ENCODE measurements around the gene INSIG1.

The INSIG1 gene

GRCh38 chr7:155305231-155305904 lies 7.7 kb downstream of the INSIG1 start:
- no peak for DNase-seq

- DNase-seq: no peak
Observed at GRCh38 chr7:155306673-155307470, 9.2 kb downstream of the INSIG1 start.

- no peak for DNase-seq
Observed at GRCh38 chr7:155308330-155309020, 10.8 kb downstream of the INSIG1 start.

DNA sequence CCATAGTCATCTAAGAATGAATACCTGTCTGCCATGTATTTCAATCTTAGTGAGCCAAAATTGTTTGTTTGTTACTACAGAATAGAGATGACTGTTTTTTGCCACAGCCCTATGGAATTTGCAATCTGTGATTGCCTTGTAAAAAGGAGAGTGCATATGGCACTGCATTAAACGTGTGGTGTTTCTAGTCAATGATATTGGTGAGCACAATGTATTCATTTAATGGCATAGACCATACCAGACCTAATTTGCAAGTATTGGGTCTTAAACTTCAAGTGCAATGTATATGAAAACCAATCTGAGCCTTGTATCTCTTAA lies 11.3 kb downstream of the INSIG1 start:
- no peak for DNase-seq

DNA sequence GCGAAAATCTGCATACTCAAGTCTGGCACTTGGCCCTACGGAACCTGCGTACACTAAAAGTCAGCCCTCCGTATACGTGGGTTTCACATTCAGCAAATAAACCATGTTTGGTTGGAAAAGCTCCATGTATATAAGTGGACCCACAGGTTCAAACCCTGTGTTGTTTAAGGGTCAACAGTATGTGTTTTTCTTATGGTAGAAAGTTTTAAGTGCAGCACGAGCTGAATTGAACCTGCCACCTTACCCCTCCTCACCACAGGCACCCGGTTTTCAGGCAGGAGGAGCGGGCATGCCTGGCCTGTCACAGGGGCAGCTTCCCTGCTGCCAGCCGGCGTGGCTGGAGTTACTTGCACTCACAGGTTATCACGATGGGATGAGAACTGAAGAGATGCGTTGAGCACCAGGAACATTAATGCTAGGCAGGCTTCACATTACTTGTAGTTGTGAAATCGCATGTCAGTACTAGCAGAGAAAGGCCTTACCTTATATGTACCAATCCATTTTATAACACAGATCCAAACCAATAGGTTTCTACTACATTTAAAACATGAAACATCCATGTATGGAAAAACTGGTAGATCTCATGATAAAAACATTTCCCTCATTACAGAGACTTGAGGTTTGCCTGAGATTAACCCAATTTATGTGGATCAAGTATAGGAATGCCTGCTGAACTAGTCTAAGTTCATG lies 12.9 kb downstream of the INSIG1 start:
- no peak for DNase-seq

DNA sequence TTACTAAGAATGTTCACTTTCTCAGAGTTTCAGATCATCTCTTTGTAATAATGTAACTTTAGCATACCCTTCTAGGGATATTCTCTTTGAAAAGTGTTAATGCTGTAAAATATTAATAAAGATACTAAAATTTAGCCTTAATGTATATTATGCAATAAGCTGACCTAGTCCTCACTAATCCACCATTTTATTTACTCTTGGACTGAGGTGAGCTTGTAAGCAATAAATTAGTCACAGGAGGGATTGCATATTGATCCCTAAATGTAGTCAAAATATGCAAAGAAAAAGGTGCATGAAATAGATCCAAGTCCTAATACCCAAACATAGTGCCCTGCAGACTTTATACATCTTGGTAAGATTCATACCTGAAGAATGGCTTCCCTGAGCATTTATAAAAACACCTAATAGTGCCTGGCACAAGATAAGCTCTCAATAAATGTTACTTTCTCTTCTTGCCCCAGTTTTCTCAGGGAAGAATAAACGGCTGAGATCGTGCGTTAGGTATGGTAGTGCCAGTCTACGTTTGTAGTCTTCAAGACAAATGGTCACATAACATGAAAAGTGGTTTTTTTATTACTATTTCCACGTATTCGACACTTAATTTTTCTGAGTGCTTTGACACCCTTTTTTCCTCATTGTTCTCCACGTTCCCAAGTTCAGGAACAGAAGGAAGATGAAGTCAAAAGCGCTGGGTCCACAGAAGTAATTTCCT lies 14.3 kb downstream of the INSIG1 start:
- DNase-seq: no peak

- DNase-seq: no peak
Observed at GRCh38 chr7:155312633-155313032, 15.0 kb downstream of the INSIG1 start.

- no peak for DNase-seq
Observed at GRCh38 chr7:155313096-155313495, 15.4 kb downstream of the INSIG1 start.

DNA sequence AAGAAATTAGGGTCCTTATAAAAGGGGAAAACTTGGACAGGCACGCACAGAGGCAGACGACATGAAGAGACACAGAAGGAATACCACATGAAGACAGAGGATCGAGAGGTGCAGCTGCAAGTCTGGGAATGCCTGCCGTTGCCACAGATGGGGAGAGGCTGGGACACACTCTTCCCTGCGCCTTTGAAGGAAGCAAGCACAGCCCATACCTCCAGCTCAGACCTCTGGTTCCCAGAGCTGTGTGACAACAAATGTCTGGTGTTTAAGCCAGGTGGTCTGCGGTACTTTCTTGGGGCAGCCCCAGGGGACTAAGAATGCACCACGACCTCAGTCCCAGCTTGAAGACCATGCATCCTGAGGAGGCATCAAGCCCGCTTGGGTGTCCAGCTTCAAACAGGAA lies 18.3 kb downstream of the INSIG1 start:
- DNase-seq: no peak

- no peak for DNase-seq
Observed at GRCh38 chr7:155316427-155317113, 18.9 kb downstream of the INSIG1 start.

- no peak for DNase-seq
Observed at GRCh38 chr7:155317114-155317434, 19.4 kb downstream of the INSIG1 start.

DNA sequence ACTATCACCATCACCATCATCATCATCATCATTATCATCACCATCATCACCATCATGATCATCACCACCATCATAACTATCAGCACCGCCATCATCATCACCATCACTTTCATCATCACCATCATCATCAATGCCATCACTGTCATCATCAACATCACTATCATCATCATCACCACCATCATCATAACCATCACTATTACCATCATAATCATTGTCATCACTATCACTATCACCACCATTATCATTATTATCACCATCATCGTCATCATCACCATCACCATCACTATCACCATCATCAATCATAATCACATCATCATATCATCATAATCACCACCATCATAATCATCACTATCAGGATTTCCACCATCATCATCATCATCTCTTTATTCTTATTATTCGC lies 20.6 kb downstream of the INSIG1 start:
- no peak for DNase-seq

- DNase-seq: no peak
Observed at GRCh38 chr7:155322530-155322929, 24.9 kb downstream of the INSIG1 start.

DNA sequence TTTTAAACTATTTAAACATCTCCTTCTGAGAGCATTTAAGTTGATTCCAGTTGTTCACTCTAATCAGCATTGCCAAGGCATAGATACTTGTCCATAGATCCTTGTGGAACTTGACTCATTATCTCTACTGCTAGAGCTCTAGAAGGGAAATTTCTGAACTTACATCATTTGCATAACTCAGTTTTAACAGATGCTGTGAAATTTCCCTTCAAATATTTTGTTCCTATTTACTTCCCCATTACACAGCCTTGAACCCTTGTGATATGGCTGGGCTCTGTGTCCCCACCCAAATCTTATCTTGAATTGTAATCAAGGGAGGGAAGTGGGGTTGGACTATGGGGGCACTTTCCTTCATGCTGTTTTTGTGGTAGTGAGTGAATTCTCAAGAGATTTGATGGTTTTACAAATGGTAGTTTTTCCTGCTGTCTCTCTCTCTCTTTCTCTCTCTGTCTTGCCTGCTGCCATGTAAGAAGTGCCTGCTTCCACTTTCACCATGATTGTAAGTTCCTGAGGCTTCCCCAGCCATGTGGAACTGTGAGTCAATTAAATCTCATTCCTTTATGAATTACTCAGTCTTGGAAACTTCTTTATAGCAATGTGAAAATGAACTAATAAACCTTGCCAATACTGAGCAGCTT lies 25.4 kb downstream of the INSIG1 start:
- no peak for DNase-seq

- no peak for DNase-seq
Observed at GRCh38 chr7:155324012-155324917, 26.6 kb downstream of the INSIG1 start.

- DNase-seq: no peak
Observed at GRCh38 chr7:155324918-155325235, 27.2 kb downstream of the INSIG1 start.

DNA sequence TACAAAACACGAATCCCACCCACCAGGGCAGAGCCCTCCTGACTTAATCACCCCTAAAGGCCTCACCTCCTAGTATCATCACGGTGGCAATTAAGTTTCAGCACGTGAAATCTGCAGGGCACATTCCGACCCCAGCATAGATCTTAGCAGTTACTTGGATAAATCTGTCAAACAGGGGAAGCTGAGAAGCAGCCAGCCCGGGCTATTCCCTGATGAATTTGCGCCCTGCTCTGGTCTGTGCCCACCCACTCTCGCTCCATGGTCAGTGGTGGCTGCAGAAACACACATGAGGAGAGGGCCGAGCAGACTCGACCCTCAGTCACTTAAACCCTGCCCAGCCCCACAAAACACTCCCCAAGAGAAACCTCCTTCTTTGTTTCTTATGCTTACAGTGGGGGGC lies 28.7 kb downstream of the INSIG1 start:
- DNase-seq: no peak

- no peak for DNase-seq
Observed at GRCh38 chr7:155327590-155328320, 30.1 kb downstream of the INSIG1 start.

GRCh38 chr7:155329225-155329624 lies 31.5 kb downstream of the INSIG1 start:
- DNase-seq: no peak

DNA sequence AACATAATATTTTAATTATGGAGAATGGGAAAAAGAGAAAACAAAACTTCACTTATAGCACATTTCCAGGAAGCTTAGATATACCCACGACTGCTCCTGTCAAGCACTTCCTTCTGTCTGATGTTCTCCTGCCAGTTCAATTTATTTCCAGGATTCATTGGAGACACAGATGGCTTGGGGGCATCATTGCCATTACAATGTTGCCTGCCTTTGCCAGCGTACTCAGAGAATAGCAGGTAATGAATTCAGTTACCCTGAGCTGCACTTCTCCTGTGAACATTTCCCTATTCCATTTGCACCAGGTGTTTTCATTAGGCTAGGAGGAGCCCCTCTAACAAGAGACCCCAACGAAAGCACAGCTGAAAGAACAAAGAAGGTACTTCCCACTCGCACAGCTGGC lies 33.7 kb downstream of the INSIG1 start:
- no peak for DNase-seq

All from CD4-positive, alpha-beta T cell treated with Interleukin-21 for 1 hour (primary cell).